Activated T-cell treated with anti-CD3 and anti-CD28 coated beads, Interleukin-2, amount 50 U/mL, for 48 hours (primary cell): ENCODE results near the gene GJD4.

Source experiments
- DNase-seq, 2 experiments: peaks; one replicate each; pipeline ENCODE4 v3.0.0-alpha.2; 2020

Gene GJD4, protein sequence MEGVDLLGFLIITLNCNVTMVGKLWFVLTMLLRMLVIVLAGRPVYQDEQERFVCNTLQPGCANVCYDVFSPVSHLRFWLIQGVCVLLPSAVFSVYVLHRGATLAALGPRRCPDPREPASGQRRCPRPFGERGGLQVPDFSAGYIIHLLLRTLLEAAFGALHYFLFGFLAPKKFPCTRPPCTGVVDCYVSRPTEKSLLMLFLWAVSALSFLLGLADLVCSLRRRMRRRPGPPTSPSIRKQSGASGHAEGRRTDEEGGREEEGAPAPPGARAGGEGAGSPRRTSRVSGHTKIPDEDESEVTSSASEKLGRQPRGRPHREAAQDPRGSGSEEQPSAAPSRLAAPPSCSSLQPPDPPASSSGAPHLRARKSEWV

DNA sequence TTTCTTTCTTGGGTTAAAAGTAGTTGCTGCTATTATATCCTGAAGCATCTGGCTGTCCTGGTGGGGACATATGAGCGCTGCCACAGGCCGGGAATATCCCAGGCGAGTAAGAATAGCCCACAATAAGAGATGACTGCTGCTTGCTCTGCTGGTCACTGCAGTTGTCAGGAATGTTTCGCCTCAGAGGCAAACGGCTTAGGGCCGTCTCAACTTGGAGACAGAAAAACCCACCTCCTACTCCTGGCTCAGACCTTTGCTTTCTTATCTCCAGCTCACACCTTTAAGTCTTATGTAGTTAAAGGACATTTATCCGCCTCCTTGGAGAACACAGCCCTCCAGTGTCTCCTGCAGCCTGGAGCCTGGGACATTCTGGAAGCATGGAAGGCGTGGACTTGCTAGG, at the start of gene GJD4:
TSS of gene GJD4 (plus strand) at position 151 of the 400 bp plus-strand sequence. CDS start at position 378, 227 bp downstream.
- no peak for DNase-seq

DNA sequence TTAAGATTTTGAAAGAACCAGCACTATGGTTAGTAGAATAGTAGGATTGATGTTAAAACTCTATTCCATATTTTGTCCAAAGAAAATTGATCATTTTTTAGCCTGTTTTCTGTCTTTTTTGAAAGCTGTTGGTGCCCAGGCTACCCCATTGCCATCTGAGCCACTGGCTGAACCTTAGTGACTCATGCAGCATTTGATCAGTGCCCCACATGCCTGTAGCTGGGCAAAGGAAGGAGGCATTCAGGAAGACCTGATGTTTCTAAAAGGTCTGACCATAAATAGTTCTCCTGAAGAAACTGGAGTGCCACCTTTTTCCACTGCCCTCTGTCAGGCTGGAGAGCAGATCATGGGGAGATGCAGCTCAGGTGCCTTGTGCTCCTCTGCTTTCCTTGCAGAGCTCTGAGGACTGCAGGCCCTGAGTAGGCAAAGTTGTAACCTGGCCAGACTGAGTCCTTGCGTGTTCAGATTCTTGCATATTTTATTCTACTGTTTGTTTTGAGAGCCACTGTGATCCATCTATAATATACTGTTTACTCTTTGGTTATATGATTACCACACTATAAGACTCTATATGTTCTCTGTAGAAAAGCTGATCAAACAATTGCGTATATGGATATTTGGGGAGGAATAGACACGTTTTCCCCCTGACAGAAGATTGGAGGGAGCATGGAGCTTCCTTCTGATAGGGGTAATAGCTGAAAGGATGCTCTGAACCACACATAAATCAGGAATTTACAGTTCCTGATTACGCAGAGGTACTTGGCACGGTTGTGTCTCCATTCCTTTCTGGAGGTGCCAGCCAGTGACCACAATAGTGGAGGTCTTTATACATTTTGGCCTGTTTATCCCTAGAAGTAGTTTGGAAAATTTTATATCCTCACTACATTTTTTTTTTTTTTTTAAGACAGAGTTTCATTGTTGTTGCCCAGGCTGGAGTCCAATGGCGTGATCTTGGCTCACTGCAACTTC, 48.9 kb upstream of the GJD4 start:
- DNase-seq: no peak

DNA sequence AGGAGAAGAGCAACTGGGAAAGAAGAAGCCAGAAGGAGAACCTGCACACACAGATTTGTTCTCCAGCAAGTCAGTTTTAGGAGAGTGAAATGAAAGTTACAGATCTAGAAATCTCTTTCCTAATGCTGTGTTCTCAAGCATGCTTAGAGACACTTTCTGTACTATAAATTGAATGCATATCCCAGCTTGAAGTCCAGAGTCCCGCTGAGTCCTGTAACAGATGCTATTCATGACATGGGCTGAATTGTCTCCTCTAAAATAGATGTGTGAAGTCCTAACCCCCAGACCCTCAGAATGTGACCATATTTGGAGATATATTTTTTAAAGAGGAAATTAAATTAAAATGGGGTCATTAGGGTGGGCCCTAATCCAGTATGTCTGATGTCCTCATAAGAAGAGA, 46.9 kb upstream of the GJD4 start:
- no peak for DNase-seq

DNA sequence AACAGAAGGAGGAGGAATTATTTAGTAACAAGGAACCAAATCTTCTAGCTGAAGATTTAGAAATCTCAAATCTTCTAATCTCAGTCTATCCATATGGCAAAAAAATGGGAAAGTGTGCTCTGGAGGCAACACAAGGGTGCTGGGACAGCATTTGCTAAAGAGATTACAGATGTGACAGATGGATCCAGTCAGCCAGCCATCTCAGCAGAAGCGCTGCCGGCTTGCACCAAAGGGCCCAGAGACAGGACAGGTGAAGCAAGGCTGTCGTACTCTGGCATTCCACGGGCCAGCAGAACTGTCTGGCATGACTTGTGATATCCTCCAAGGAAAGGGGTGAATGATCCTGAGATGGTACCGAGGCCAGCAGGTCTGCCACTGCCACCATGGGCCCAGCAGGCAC, 45.7 kb upstream of the GJD4 start:
- no peak for DNase-seq

DNA sequence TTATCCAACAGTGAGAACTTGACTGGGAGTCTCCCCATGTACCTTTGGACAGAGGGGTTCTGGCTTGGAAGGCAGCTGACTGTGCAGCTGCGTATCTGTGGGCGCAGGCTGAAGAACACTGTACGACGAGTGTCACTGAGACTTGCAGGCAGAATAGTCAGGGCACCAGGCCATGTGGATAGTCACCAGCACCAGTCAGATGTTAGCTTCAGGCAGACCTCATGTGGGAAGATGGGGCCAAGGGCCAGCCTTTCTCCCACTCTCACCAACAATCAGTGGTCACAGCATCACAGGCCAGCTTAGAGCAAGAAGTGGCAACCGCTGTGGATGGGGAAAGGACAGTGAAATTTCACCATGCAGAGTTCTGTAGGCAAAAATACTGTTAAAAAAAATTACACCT, 43.4 kb upstream of the GJD4 start:
- DNase-seq: no peak

DNA sequence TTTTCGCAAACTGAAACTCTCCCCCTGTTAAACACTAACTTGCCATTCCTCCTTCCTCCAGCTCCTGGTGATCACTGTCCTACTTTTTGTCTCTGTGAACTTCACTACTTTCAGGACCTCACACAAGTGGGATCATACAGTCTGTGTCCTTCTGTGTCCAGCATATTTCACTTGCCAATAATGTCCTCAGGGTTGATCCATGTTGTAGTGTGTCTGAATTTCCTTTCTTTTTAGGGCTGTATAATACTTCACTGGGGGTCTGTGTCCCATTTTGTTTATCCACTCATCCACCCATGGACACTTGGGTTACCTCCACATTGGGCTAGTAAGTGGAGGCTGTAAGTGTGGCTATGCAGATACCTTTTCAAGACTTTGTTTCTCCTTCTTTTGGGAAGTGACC, 42.7 kb upstream of the GJD4 start:
- DNase-seq: no peak

DNA sequence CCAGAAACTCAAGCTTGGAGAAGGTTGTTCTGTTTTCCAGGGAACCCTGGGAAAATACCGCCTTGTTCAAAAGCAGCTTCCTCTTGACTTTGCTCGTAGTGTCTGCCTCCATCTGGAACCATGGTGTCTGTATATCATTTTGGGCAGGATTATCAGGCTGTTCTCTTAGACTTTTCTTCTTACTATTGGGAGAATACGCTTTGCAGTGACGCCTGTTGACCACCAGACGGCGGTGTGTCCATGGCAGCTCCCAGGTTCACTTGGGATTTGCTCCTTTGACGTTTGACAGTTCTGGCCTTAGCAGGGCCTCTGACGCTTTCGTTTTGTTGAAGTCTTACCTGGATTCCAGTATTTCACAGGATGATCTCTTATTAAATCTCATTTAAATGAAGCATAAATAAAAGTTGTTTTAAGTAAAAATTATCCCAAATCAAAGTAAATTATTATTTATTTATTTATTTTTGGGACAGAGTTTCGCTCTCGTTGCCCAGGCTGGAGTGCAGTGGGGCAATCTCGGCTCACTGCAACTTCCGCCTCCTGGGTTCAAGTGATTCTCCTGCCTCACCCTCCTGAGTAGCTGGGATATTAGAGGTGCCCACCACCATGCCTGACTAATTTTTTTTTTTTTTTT, 41.8 kb upstream of the GJD4 start:
- DNase-seq: peak; percentile 54 to 66

DNA sequence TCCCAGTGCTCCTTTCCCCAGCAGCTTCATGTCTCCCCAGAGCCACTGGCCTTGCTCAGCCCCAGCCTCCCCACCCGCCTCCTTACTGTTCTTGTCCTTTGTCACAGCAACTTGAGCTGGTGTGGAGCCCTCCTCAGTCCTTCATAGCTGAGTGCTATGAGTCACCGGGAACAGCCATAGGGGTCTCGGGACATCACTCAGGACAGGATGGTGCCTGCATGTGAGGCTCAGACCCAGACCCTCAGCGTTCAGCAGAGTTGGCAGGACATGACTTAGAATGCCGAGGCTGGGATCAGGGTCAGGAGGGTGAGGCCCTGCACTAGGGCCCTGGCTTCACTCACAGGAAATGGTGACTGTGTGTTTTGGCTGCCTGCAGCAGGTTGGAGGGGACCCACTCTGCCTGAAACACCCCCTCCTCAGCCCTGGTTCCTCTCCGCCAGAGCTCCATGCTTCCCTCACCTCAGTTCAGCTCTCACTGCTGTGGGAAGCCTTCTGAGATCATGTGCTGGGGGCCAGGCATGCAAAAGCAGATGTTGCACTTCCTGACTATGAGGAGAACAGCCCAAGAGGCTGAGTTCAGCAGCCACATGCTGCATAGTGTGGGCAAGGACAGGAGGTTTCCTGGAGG, 40.7 kb upstream of the GJD4 start:
- DNase-seq: no peak

DNA sequence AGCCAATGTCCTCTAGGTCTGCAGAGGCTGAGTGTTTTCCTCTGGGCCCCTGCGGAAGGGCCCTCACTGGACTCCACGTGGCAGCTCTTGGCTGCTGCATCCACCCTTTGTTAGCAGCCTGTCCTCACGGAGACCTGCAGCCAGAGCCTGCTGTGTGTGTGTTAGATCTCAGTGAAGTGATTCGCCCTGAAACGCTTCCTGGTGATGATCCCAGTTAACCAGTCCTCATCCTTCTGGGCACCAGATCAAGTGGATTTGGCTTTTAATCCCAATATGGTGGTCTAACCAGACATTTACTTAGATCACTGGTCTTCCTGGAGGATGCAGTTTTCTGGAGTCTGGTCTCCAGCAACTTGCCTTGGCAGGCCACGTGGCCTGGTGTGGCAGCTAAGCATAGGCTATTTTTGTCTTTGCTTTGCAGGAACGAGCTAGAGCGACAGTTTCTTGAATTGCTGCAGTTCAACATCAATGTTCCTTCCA, 39.5 kb upstream of the GJD4 start:
- DNase-seq: no peak

DNA sequence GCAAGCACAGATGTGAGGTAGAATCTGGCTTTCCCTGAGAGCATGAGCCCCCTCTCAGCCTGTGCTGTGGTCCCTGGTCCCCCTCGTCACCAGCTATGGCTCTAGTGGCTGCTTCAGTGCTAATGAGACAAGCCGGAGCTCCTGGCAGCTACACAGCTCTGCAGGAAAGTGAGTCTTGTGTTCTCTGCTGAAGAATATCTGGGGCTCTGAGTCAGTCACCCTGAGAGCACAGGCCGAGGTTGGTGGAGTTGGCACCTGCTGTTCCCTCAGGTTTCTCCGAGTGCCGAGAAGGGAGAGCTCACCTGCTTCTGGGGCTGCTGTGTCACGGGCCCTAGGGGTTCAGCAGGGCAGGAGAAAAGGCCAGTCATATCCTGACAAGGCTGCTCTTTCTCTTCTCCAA, 37.2 kb upstream of the GJD4 start:
- DNase-seq: no peak

DNA sequence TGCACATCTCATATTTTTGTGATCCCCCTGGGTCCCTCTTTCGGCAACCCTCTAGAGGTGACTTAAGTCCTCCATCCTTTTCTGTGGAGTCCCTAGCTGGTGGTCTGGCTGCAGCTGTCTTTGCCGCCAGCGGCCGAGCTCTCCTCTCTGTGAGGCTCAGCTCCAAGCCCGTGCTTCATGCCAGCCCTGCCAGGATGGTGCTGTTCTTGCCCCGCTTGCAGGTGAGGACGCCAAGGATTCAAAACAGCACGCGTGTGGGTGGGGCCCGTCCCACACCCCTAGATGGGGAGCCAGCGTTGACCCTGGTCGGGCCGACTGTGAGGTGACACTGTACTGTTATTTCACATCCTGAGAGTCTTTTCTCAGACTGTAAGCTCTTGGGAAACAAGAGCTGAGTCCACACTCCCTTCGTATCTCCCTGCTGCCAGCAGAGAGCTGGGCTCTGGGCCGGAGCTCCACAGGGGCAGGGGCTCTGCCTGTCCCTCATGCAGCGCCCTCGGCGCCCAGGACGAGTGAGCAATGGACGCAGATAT, 36.6 kb upstream of the GJD4 start:
- DNase-seq: no peak

DNA sequence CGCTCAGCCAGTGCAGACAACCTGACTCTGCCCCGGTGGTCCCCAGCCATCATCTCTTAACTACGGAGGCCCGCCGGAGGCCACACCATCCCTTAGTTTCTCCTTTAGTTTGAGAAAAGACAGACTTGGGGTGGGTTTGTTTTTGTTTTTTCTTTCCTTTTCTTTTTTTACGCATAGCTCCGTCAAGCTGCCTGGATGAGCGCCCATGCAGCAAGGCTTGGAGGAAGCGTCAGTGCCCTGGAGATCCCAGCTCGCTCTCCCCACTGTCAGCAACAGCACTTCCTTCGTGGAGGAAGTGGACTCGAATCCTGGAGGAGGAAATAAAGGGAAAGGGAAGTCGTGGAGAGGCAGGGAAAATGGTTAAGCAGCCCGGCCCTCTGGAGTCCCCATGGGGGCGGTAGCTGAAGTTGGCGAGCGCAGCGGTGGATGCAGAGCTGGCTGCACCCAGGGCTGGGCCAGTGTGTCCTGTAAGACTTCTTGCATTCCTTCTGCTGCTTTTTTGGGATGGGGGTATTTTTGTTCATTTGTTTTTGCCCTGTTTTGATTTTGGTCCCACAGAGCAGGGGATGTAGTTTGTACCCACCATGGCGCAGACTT, 35.9 kb upstream of the GJD4 start:
- DNase-seq: no peak

DNA sequence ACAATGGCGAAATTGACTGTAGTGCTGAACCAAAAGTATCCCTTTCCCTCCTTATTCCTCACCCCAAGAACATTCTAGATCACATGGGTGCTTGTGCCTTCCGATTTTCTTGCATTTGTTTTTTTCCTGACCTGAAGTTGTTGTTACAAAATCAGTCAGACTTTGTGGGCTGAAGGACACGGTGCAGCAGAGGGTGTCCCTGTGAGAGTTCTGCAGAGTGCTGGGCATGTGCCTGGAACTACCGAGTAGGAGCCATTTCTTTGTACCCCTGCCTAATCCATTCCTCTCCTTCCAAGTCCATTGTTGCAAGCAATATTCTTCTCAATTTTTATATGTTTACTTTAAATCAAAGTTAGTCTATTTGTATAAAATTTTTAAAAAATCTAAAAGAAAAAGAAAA, 35.3 kb upstream of the GJD4 start:
- no peak for DNase-seq

DNA sequence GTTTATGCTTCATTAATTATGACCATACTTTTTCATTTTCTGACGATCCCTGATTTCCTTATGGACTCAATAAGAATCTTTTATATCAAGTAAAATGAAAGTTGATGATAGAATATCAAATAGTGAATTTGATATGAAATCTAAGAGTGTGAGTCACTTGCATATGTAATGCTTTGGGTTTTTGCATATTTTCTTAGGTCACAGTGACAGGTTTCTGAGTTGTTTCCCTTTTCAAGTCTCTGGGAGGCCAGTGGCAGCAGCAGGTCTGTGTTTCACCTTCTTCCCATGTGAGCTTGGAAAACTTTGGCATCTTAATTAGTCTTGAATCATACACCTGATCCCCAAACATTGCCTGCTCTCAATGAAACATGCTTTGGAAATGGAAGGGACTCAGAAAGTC, 34.7 kb upstream of the GJD4 start:
- DNase-seq: no peak

DNA sequence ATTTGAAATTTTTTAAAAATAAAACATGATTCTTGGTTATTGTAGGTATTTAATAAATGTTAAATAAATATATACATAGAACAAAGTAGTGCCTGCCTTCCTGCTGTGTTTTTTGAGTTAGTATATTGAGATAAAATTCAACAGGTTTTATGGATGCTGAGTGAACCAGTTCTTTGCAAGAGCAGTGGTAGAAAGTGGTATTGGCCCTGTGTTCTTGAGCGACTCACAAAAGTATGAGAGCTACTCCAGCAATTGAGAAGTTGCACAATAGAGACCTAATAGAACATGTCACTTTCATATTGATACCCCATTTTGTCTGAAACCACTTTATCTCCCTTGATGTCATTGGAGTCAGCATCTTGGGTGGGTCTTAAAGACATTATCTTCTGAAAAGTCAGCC, 32.6 kb upstream of the GJD4 start:
- DNase-seq: no peak

DNA sequence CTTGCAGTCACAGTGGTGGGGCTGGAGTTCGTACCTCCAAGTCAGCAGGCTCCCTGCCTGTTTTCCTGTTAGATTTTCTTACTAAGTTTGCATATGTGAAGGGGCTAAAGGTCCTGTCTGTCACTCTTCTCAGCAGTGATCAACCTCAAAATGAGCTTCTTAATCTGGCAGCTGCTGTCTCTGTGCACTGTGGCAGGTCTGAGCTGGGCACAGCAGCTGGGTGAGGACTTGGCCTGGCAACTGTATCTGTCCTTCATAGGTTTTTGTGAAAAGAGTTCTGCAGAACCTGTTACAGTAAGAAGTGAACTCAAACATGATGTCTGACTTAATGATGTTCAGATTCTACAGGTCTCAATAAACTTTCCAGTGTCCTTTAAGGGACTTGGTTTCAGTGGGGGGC, 31.3 kb upstream of the GJD4 start:
- no peak for DNase-seq

DNA sequence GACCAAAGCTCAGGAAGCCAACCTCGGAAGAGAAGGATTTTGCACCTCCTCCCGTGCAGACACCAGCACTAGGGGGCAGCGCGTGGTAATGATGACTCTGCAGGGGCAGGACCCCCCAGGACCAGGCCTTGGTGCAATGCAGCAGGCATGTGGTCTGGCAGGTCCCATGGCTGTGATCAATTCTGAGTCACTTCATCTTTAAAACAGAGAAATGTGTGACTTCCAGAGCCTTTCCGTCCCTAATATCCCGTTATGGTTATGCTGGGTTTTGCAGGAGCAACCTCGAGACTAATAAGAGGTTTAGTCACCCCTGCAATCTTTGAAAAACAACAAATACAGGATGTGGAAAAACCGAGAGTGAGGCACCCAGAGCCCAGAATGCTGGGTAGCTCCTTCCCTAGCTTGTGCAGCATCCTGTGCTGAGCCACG, 30.2 kb upstream of the GJD4 start:
- DNase-seq: no peak

DNA sequence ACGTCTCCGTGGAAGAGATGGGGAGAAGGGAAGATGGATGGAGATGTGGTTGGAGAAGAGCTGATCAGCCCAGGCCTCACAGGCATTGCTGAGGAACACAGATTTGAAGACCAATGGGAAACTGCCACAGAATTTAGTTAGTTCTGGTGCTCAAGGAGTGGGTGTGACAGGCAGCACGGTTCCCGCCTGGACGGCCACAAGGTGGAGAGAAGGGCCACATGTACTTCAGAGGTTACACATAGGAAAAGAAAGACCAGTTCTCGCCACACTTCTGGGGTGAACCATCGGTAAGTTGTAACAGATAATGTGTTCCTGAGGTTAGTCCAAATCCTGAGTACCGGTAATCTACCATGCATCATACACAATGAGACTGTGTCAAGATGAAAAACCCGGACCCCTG, 29.5 kb upstream of the GJD4 start:
- DNase-seq: no peak

DNA sequence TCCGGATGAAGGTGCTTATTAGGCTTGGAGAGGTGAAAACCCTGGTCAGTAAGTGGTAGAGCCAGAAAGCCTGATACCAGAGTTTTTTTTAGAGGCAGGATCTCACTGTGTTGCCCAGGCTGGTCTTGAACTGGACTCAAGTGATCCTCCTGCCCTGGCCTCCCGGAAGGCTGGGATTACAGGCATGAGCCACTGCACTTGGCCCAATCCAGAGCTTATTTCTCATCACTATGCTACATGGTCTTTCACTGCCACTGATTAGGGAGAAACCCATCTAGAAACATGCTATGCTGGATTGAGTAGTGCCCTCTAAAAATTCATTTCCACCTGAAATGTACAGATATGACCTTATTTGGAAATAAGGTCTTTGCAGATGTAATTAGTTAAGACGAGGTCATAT, 28.4 kb upstream of the GJD4 start:
- DNase-seq: no peak

DNA sequence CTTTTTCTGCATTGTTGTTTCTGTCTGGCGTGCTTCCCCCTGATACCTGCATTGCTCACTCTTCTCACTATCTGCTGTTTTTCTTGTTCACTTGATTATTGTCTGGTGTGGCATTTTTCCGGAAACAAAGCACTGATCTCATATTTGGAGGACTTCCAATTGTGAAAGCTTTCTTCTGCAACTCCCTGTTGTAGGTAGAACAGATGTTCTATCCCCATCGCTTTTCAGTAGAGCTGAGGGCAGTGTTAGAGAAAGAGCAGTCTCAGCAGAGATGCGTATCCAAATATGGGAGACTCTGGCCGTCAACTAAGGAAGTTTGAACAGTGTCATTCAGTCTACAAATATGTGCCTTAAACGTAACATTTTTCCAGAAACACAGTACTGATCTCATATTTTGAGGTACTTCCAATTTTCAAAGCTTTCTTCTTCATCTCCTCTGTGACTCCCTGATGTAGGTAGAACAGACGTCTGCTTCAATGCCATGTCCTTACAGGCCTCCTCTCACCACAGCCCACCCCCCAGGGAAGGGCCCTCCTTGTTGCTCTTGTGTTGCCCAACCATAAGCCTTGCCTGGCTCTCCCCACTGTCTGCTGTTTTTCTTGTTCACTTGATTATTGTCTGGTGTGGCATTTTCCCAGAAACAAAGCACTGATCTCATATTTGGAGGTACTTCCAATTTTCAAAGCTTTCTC, 27.1 kb upstream of the GJD4 start:
- no peak for DNase-seq

DNA sequence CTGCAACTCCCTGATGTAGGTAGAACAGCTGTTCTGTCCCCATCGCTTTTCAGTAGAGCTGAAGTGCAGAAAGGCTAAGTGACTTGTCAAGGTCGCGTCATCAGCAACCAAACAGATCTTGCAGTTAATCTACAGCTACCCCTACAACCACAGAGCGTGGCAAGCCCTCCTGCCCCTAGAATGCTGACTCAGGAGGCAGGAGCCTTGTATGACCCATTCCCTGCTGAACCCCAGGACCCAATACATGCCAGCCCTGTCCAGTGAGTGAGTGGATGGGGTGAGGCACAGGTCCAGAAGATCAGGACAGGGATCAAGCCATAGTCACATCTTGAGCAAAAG, 26.6 kb upstream of the GJD4 start:
- DNase-seq: no peak

DNA sequence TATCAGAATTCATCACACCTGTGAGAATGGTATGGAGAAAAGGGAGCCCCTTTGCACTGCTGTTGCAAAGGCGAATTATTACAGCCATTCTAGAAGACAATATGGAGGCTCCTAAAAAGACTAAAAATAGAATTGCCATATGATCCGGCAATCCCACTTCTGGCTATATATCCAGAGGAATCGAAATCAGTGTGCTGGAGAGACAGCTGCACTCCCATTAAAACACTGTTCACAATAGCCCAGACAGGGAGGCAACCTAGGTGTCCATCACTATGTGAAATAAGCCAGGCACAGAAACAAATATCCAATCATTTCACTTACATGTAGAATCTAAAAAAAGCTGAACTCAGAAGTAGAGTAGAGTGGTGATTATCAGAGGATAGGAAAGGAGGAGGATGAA, 26.0 kb upstream of the GJD4 start:
- no peak for DNase-seq
